ENCODE results near the gene ZBTB20. TPM values are rescaled to one million over a fixed set of nuclear protein-coding genes. Genes with fewer than 3 reads are reported as not detected.

The ZBTB20 gene
- total RNA-seq, 6 donors from 2014 or later, result 40.0 to 150 (median 65.8) TPM

DNA sequence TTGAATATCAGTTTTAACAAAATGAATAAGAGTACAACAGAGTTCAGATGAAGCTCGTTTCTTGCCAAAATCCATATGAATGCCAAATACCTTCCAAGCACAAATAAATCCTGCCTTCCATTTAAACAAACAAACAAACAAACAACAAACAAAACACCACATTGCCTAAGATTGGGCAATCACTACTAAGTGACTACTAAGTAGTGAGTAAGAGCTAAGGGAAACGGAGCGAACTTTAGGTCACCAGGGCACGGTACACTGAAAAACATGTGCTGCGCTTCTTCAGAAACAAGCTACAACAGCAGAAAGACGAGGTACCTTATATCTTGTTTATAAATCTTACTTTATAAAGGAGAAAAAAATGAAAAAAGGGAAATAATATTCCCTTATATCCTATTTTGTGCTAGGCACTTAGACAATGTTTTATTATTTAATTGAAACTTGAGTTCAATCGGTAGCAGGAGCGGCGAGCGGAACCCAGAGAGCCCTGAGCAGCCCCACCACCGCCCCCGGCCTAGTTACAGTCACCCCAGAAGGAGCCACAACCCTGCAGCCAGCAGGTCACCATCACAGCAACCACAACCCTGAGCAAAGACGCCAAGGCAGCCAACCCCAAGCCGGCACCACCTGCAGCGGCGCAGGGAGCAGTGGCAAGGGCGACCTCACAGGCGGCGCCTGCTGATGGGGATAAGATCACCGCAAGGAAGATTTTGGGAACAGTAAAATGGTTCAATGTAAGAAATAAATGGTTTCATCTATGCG lies 216.9 kb downstream of the ZBTB20 start:
- Histone ChIP-seq H3K27me3 (no peaks in the 10 kb centered on the region), H3K27ac (no peak overlapping the region), H3K9me3 (no peaks in the 10 kb centered on the region), H3K4me1 (no peaks in the 10 kb centered on the region), H3K4me3 (no peak overlapping the region), H3K36me3 (no peaks in the 10 kb centered on the region)
- 95 to 96% methylated on average over 21 of the region's 21 CpGs for WGBS, 2 donors
- ATAC-seq (ENCODE audit: low FRiP score in 2 of 2) (no peak), DNase-seq (peak in 1 of 2 donors; percentile 55)
- TF ChIP-seq POLR2A (IDR thresholded peaks at IDR 0.05) (no peak), POLR2AphosphoS5 (IDR thresholded peaks at IDR 0.05) (no peak), EP300 (IDR thresholded peaks at IDR 0.05) (no peak)

DNA sequence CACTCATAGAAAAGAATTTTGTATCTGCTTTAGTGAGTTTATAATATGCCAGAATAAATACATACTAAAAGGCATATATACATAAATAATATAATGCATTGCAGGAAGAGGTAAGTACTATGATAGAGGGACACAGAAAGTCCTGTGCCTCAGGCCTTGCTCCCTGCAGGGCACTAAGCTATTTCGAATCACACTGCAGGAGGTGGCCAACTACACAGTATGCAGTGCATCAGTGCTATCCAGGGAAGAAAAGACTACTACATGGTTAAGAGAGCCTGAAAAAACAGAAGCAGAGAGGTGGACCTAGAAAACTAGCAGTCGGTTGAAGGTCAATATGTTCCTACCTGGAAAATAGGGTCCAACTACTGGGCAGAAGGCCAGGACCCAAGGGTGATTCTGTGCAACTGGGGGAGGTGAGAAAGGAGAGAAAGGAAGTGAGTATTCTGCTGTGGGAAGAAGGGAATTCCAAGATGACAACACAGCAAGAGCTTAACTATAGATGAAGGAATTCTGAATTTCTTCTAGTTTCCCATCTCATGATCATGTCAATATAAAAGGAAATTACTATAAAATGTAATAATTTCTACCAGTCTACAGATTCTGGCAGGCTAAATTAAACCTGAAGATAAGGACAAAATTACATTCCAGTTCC lies 218.0 kb downstream of the ZBTB20 start:
- H3K27me3 ChIP-seq, result no peaks in the 10 kb centered on the region
- no peak for TF ChIP-seq POLR2AphosphoS5 (IDR thresholded peaks at IDR 0.05)
- TF ChIP-seq, protein P1, sequence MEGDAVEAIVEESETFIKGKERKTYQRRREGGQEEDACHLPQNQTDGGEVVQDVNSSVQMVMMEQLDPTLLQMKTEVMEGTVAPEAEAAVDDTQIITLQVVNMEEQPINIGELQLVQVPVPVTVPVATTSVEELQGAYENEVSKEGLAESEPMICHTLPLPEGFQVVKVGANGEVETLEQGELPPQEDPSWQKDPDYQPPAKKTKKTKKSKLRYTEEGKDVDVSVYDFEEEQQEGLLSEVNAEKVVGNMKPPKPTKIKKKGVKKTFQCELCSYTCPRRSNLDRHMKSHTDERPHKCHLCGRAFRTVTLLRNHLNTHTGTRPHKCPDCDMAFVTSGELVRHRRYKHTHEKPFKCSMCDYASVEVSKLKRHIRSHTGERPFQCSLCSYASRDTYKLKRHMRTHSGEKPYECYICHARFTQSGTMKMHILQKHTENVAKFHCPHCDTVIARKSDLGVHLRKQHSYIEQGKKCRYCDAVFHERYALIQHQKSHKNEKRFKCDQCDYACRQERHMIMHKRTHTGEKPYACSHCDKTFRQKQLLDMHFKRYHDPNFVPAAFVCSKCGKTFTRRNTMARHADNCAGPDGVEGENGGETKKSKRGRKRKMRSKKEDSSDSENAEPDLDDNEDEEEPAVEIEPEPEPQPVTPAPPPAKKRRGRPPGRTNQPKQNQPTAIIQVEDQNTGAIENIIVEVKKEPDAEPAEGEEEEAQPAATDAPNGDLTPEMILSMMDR (IDR thresholded peaks at IDR 0.05), result no peak
- TF ChIP-seq EP300 (IDR thresholded peaks at IDR 0.05), result no peak
- H3K36me3 ChIP-seq, result no peaks in the 10 kb centered on the region
- no peak overlapping the region for H3K4me3 ChIP-seq
- 87 to 98% methylated on average over 2 of the region's 2 CpGs for WGBS, 2 donors
- no peaks in the 10 kb centered on the region for H3K9me3 ChIP-seq
- H3K27ac ChIP-seq, result no peak overlapping the region
- no peak for ATAC-seq (ENCODE audit: low FRiP score in 2 of 2)
- H3K4me1 ChIP-seq, result no peaks in the 10 kb centered on the region
- no peak for DNase-seq

DNA sequence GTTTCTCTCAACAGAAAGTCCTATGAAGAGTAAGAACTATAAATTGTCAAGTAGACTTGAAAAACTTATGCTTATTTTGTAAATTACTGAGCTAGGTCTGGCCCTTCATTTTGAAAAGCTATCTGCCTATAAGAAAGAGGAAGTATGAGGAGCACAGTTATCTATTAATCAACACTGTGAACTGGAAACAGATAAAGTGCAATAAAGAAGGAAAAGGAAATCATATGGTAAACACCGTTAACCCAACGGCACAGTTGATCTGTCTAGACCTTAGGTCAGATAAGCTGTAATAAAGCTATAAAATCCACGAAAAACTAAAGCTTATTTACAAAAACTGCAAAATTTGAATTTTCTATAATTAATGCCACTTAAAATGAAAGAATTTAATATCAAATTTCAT lies 242.5 kb downstream of the ZBTB20 start:
- ATAC-seq (ENCODE audit: low FRiP score in 2 of 2) (no peak), DNase-seq (no peak)
- no peaks in the 10 kb centered on the region for H3K27me3 ChIP-seq
- H3K27ac ChIP-seq, result no peak overlapping the region
- H3K4me3 ChIP-seq, result no peak overlapping the region
- 47 to 52% methylated on average over 3 of the region's 3 CpGs for WGBS, 2 donors
- H3K9me3 ChIP-seq, result no peaks in the 10 kb centered on the region
- no peak for TF ChIP-seq EP300 (IDR thresholded peaks at IDR 0.05)
- no peak for TF ChIP-seq POLR2A (IDR thresholded peaks at IDR 0.05)
- no peak for TF ChIP-seq POLR2AphosphoS5 (IDR thresholded peaks at IDR 0.05)
- H3K4me1 ChIP-seq, result peaks cover 0 to 21% (median 11%) of the 10 kb centered on the region in 4 donors
- H3K36me3 ChIP-seq, result no peaks in the 10 kb centered on the region

DNA sequence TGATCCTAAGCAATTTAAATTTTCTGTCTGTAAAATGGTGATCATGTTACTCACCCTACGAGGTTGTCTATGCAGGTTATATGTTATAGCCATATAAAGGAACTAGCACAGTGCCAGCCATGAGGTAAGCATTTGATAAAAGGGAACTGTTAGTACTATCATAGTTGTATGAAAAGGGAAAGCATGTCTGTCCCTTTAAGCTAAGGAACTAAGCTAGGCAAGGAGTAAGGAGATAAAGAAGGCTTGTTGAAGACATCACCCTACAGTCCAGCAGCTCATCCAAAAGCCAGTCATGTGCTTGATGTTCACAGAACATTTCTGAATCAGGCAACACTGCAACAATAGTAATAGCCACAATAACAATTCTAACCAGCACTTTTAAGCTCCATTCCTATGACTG lies 243.9 kb downstream of the ZBTB20 start:
- TF ChIP-seq POLR2A (IDR thresholded peaks at IDR 0.05) (no peak), POLR2AphosphoS5 (IDR thresholded peaks at IDR 0.05) (no peak), EP300 (IDR thresholded peaks at IDR 0.05) (no peak)
- TF ChIP-seq, protein P1 (IDR thresholded peaks at IDR 0.05), result no peak
- Histone ChIP-seq H3K27ac (peak overlapping the region in 1 of 4 donors; percentile 14), H3K4me1 (peaks cover 0 to 21% (median 11%) of the 10 kb centered on the region in 4 donors), H3K27me3 (no peaks in the 10 kb centered on the region), H3K4me3 (no peak overlapping the region), H3K9me3 (no peaks in the 10 kb centered on the region), H3K36me3 (no peaks in the 10 kb centered on the region)
- DNase-seq, result no peak
- no peak for ATAC-seq (ENCODE audit: low FRiP score in 2 of 2)
- 48 to 67% methylated on average over 1 of the region's 1 CpG for WGBS, 2 donors

DNA sequence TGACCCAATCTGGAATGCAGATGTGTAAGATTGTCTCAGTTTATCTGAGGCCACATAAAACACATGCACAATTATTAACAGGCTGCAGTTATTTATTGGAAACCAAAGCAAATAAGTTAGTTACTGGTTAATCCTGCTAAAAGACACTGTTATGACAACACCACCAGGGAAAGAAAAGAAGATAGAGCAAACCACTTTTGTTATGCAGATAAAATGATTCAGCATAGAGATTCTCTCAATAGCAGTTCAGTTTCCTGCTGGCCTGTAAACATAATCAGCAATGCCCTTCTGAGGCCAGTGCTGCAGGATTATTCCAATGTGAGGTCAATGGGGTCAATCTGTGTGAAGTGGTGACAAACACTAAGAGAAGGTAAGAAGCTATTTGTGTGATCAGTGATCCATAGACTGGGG lies 244.4 kb downstream of the ZBTB20 start:
- DNase-seq (no peak), ATAC-seq (ENCODE audit: low FRiP score in 2 of 2) (no peak)
- Histone ChIP-seq H3K27me3 (no peaks in the 10 kb centered on the region), H3K36me3 (no peaks in the 10 kb centered on the region), H3K4me3 (no peak overlapping the region), H3K4me1 (peaks cover 0 to 21% (median 11%) of the 10 kb centered on the region in 4 donors), H3K9me3 (no peaks in the 10 kb centered on the region), H3K27ac (peak overlapping the region in 1 of 4 donors; percentile 14)
- TF ChIP-seq, protein P1 (IDR thresholded peaks at IDR 0.05), result no peak
